K562 (cell line): Measurements from ENCODE around the gene CMTM8. TPM values are rescaled to one million over a fixed set of nuclear protein-coding genes. Genes with fewer than 3 reads are reported as not detected.

ENCODE experiments used
- FOXA3 ChIP-seq, 2 experiments: fragments of 450-650 bp in 1 of 2; sonication (generic) in 1 of 2; formaldehyde crosslinking; IDR thresholded peaks in 1 of 2; conservative IDR thresholded peaks in 1 of 2; 2 replicates each; pipeline versions ENCODE4 v1.4.0 to v1.8.0; 2020 to 2022; ENCODE audit warnings: mild to moderate bottlenecking in 2 of 2, missing genetic modification reagents in 1 of 2
- HMG20B ChIP-seq: fragments of 250-450 bp; sonication (Bioruptor Pico); IDR thresholded peaks from 2 replicates; pipeline ENCODE4 v1.5.0; 2021; ENCODE audit warnings: mild to moderate bottlenecking
- PHF20 ChIP-seq: fragments of 450-650 bp; IDR thresholded peaks from 2 replicates; pipeline ENCODE4 v1.6.1; 2018; ENCODE audit not compliant: partially characterized antibody
- PYGO2 ChIP-seq: fragments of 450-650 bp; IDR thresholded peaks from 2 replicates; pipeline ENCODE4 v1.6.1; 2016; ENCODE audit warnings: mild to moderate bottlenecking, missing genetic modification characterization, moderate library complexity, missing compliant biosample characterization
- SIX5 ChIP-seq, 2 experiments: IDR thresholded peaks; 2 replicates each; pipeline ENCODE4 v1.6.1; 2011; ENCODE audit warnings: low read length in 2 of 2, borderline replicate concordance in 1 of 2, low read depth in 1 of 2, mild to moderate bottlenecking in 1 of 2, moderate library complexity in 1 of 2; ENCODE audit not compliant: insufficient read depth in 1 of 2
- SMC3 ChIP-seq: conservative IDR thresholded peaks from 2 replicates; pipeline ENCODE4 v1.6.1; 2011; ENCODE audit warnings: low read depth, low read length, improper control_type of control experiment; ENCODE audit not compliant: insufficient read depth
- XRCC5 ChIP-seq: fragments of 200-400 bp; formaldehyde crosslinking; IDR thresholded peaks from 2 replicates; pipeline ENCODE4 v1.6.1; 2017; ENCODE audit warnings: low read depth, mild to moderate bottlenecking, low read length
- ZNF23 ChIP-seq: fragments of 250-450 bp; sonication (Bioruptor Pico); IDR thresholded peaks from 2 replicates; pipeline ENCODE4 v1.4.0; 2020; ENCODE audit warnings: mild to moderate bottlenecking
- polyA plus RNA-seq, 8 experiments: library from polyadenylated mRNA; depleted of rRNA in 4 of 8; stranded (reverse) in 5 of 8; unstranded in 3 of 8; fragments of >200 nt; fragmentation: Nextera tagmentation in 2 of 8; fragmentation: Illumina TruSeq in 1 of 8; extraction: Ambion mirVana in 2 of 8; extraction: Trizol in 1 of 8; gene quantifications; 2 replicates each; pipeline versions ENCODE4 v1.2.1 to v1.2.3, GENCODE V29; 2011 to 2014; ENCODE audit warnings: inconsistent platforms in 1 of 8, missing spikeins in 1 of 8
- total RNA-seq, 7 experiments: library from RNA; depleted of rRNA in 6 of 7; stranded (reverse); fragments of >200 nt in 6 of 7; fragmentation: Illumina TruSeq in 2 of 7; extraction: Trizol in 2 of 7; gene quantifications; 2 replicates each; pipeline versions ENCODE4 v1.2.1 to v1.2.3, GENCODE V29; 2011 to 2021; ENCODE audit warnings: low replicate concordance in 1 of 7
- TF ChIP-seq, protein P1 (sequence below): sonication (generic); formaldehyde crosslinking; IDR thresholded peaks from 2 replicates; pipeline ENCODE4 v1.8.0; 2022; ENCODE audit warnings: mild to moderate bottlenecking, missing genetic modification reagents
- TF ChIP-seq, protein P2 (sequence below), 2 experiments: fragments of 450-650 bp; IDR thresholded peaks; 2 replicates each; pipeline ENCODE4 v1.6.1; 2016; ENCODE audit warnings: mild to moderate bottlenecking in 2 of 2, borderline replicate concordance in 1 of 2, low read depth in 1 of 2, moderate library complexity in 1 of 2
- TF ChIP-seq, protein P3 (sequence below): fragments of 150-350 bp; IDR thresholded peaks from 2 replicates; pipeline ENCODE4 v1.6.1; 2014; ENCODE audit warnings: low read depth, mild to moderate bottlenecking, low read length, borderline replicate concordance

CMTM8 gene
- total and polyA plus RNA-seq, 9 of the 15 experiments (the other 6 are each of a cell fraction or from before 2014, with no cell fraction given), result not detected

DNA sequence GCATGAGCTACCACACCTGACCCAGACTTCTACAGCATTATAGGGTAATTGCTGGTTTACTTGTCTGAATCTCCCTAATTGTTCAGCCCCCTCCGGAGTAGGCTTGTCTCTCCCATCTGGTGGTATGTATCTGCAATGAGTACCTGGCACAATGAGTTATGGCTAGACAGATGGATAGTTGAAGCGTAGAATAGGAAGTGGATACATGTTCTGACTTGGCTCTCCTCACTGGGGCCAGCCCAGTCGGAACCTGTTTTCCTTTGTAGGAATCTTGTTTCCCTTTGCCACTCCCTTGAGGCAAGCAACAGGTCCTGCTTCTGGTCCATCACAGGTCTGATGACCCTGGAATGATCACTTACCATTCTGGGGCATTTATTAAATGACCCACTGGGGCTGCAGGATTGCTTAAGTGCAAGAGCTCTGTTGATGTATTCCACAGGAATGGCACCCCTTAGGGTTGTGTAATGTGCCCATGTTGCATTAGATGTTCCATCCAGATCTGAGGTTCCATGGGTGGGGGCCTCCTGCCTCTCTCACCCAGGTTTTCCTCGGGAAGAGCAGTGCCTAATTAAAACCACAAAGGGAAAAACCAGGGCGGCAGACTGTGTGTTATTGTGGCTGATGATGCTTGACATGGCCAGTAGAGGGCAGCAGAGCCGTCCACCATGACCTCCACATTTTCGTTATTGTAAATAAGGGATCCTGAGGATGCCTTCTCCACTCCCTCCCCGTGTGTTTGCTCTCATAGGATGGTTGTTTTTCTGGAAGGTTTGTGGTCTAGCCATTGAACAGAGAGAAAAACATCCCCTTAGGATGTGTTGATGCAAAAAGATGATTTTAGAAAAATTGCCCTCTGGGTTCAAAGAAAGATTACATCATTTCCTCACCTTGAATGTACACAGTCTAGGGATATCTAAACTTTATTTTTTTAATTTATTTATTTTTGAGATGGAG is 58.0 kb downstream of the CMTM8 start (continued):
- TF ChIP-seq PHF20 (no peak), XRCC5 (peak; percentile 45; the same call in 1 of the 2 replicates), PYGO2 (tag) (no peak), HMG20B (no peak), ZNF23 (no peak), SMC3 (peak; percentile 66), FOXA3 (CRISPR knock-in tag; conservative IDR thresholded peaks at IDR 0.05 in 1 of 2, IDR thresholded peaks at IDR 0.05 in 1 of 2) (peak; percentile 77 to 90), SIX5 (IDR thresholded peaks at IDR 0.05; ENCODE audit: borderline replicate concordance in 1 of 2, insufficient read depth in 1 of 2, low read depth in 1 of 2, low read length in 2 of 2) (no peak)
- TF ChIP-seq, protein P1, sequence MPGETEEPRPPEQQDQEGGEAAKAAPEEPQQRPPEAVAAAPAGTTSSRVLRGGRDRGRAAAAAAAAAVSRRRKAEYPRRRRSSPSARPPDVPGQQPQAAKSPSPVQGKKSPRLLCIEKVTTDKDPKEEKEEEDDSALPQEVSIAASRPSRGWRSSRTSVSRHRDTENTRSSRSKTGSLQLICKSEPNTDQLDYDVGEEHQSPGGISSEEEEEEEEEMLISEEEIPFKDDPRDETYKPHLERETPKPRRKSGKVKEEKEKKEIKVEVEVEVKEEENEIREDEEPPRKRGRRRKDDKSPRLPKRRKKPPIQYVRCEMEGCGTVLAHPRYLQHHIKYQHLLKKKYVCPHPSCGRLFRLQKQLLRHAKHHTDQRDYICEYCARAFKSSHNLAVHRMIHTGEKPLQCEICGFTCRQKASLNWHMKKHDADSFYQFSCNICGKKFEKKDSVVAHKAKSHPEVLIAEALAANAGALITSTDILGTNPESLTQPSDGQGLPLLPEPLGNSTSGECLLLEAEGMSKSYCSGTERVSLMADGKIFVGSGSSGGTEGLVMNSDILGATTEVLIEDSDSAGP (CRISPR knock-in tag), result no peak
- TF ChIP-seq, protein P2, sequence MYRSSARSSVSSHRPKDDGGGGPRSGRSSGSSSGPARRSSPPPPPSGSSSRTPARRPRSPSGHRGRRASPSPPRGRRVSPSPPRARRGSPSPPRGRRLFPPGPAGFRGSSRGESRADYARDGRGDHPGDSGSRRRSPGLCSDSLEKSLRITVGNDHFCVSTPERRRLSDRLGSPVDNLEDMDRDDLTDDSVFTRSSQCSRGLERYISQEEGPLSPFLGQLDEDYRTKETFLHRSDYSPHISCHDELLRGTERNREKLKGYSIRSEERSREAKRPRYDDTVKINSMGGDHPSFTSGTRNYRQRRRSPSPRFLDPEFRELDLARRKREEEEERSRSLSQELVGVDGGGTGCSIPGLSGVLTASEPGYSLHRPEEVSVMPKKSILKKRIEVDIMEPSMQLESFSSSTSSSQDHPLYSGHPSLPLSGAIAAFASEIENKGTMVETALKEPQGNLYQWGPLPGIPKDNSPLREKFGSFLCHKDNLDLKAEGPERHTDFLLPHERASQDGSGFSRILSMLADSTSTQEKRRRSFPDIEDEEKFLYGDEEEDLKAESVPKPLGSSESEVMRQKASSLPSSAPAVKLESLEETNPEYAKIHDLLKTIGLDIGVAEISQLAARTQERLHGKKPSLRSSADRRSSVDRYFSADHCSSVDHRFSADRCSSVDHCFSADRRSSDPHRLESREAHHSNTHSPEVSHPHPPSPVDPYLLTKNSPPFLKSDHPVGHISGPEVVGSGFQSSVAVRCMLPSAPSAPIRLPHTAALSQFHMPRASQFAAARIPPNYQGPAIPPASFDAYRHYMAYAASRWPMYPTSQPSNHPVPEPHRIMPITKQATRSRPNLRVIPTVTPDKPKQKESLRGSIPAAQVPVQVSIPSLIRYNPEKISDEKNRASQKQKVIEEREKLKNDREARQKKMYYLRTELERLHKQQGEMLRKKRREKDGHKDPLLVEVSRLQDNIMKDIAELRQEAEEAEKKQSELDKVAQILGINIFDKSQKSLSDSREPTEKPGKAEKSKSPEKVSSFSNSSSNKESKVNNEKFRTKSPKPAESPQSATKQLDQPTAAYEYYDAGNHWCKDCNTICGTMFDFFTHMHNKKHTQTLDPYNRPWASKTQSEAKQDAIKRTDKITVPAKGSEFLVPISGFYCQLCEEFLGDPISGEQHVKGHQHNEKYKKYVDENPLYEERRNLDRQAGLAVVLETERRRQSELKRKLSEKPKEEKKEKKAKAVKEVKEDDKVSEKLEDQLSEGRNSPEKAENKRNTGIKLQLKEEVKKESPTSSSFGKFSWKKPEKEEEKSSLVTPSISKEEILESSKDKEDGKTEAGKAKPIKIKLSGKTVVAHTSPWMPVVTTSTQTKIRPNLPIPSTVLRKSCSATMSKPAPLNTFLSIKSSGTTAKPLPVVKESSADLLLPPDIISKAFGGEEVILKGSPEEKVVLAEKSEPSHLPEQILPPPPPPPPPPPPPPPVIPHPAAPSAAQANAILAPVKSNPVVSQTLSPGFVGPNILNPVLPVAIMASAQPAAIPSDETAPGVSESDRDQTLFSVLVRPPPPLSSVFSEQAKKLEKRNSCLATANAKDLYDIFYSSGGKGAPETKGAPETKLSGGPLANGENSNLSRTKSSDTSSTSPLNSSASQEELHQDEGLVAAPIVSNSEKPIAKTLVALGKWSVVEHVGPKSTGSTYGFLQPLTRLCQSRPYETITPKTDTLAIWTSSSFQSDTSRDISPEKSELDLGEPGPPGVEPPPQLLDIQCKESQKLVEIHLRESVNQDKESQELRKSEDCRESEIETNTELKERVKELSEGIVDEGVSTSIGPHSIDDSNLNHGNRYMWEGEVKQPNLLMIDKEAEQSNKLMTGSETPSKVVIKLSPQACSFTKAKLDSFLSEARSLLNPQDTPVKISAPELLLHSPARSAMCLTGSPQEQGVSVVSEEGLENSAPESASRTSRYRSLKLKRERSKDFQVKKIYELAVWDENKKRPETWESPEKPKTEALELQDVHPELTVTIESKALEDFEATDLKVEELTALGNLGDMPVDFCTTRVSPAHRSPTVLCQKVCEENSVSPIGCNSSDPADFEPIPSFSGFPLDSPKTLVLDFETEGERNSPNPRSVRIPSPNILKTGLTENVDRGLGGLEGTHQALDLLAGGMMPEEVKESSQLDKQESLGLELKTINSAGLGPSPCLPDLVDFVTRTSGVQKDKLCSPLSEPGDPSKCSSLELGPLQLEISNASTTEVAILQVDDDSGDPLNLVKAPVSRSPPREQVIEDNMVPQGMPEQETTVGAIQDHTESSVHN (IDR thresholded peaks at IDR 0.05; ENCODE audit: borderline replicate concordance in 1 of 2, low read depth in 1 of 2), result no peak
- TF ChIP-seq, protein P3, sequence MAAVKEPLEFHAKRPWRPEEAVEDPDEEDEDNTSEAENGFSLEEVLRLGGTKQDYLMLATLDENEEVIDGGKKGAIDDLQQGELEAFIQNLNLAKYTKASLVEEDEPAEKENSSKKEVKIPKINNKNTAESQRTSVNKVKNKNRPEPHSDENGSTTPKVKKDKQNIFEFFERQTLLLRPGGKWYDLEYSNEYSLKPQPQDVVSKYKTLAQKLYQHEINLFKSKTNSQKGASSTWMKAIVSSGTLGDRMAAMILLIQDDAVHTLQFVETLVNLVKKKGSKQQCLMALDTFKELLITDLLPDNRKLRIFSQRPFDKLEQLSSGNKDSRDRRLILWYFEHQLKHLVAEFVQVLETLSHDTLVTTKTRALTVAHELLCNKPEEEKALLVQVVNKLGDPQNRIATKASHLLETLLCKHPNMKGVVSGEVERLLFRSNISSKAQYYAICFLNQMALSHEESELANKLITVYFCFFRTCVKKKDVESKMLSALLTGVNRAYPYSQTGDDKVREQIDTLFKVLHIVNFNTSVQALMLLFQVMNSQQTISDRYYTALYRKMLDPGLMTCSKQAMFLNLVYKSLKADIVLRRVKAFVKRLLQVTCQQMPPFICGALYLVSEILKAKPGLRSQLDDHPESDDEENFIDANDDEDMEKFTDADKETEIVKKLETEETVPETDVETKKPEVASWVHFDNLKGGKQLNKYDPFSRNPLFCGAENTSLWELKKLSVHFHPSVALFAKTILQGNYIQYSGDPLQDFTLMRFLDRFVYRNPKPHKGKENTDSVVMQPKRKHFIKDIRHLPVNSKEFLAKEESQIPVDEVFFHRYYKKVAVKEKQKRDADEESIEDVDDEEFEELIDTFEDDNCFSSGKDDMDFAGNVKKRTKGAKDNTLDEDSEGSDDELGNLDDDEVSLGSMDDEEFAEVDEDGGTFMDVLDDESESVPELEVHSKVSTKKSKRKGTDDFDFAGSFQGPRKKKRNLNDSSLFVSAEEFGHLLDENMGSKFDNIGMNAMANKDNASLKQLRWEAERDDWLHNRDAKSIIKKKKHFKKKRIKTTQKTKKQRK, result no peak
